ENCODE measurements around the gene PNPT1.

PNPT1 gene

DNA sequence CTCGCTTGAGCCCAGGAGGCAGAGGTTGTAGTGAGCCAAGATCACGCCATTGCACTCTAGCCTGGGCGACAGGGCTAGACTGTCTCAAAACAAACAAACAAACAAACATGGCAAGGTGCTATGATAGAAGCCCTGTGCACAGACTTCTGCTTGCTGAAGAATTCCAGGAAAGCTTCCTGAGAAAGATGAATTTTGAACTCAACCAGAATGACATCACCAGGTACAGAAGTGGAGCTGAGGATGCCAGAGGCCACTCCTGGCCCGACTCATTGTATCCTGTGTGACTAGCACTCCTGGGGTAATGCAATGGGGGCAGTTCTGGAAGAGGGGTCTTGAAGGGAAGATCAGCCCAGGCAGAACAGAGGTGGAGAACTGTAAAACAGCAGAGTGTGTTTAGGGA, 22.0 kb upstream of the PNPT1 start:
- no peak for TF ChIP-seq FOXP2 (optimal IDR thresholded peaks at IDR 0.05; ENCODE audit: borderline replicate concordance, extremely low read depth, extremely low read length, insufficient read depth)
- no peak for TF ChIP-seq POLR2AphosphoS5 (IDR thresholded peaks at IDR 0.05; ENCODE audit: low read depth, low read length)
- no peak for TF ChIP-seq TAF1 (IDR thresholded peaks at IDR 0.05; ENCODE audit: borderline replicate concordance, insufficient read depth, low read length)
- TF ChIP-seq SIN3A (IDR thresholded peaks at IDR 0.05; ENCODE audit: borderline replicate concordance, insufficient read depth, low read length) = no peak

- TF ChIP-seq TAF1 (IDR thresholded peaks at IDR 0.05; ENCODE audit: borderline replicate concordance, insufficient read depth, low read length) (no peak), FOXP2 (optimal IDR thresholded peaks at IDR 0.05; ENCODE audit: borderline replicate concordance, extremely low read depth, extremely low read length, insufficient read depth) (no peak), POLR2AphosphoS5 (IDR thresholded peaks at IDR 0.05; ENCODE audit: low read depth, low read length) (no peak), SIN3A (IDR thresholded peaks at IDR 0.05; ENCODE audit: borderline replicate concordance, insufficient read depth, low read length) (no peak)
- TF ChIP-seq, protein P1, sequence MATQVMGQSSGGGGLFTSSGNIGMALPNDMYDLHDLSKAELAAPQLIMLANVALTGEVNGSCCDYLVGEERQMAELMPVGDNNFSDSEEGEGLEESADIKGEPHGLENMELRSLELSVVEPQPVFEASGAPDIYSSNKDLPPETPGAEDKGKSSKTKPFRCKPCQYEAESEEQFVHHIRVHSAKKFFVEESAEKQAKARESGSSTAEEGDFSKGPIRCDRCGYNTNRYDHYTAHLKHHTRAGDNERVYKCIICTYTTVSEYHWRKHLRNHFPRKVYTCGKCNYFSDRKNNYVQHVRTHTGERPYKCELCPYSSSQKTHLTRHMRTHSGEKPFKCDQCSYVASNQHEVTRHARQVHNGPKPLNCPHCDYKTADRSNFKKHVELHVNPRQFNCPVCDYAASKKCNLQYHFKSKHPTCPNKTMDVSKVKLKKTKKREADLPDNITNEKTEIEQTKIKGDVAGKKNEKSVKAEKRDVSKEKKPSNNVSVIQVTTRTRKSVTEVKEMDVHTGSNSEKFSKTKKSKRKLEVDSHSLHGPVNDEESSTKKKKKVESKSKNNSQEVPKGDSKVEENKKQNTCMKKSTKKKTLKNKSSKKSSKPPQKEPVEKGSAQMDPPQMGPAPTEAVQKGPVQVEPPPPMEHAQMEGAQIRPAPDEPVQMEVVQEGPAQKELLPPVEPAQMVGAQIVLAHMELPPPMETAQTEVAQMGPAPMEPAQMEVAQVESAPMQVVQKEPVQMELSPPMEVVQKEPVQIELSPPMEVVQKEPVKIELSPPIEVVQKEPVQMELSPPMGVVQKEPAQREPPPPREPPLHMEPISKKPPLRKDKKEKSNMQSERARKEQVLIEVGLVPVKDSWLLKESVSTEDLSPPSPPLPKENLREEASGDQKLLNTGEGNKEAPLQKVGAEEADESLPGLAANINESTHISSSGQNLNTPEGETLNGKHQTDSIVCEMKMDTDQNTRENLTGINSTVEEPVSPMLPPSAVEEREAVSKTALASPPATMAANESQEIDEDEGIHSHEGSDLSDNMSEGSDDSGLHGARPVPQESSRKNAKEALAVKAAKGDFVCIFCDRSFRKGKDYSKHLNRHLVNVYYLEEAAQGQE (IDR thresholded peaks at IDR 0.05; ENCODE audit: insufficient read depth in 1 of 2, low read depth in 2 of 2, low read length in 2 of 2) = no peak
These were observed 18.9 kb upstream of the PNPT1 start for GRCh38 chr2:55712477-55713060.

- no peak for TF ChIP-seq TAF1 (IDR thresholded peaks at IDR 0.05; ENCODE audit: borderline replicate concordance, insufficient read depth, low read length)
- TF ChIP-seq FOXP2 (optimal IDR thresholded peaks at IDR 0.05; ENCODE audit: borderline replicate concordance, extremely low read depth, extremely low read length, insufficient read depth) = no peak
- TF ChIP-seq, protein P1 (IDR thresholded peaks at IDR 0.05; ENCODE audit: insufficient read depth in 1 of 2, low read depth in 2 of 2, low read length in 2 of 2) = no peak
- TF ChIP-seq POLR2AphosphoS5 (IDR thresholded peaks at IDR 0.05; ENCODE audit: low read depth, low read length) = no peak
- no peak for TF ChIP-seq SIN3A (IDR thresholded peaks at IDR 0.05; ENCODE audit: borderline replicate concordance, insufficient read depth, low read length)
These were observed 16.4 kb upstream of the PNPT1 start for GRCh38 chr2:55710025-55710424.

- TF ChIP-seq TAF1 (IDR thresholded peaks at IDR 0.05; ENCODE audit: borderline replicate concordance, insufficient read depth, low read length) (no peak), FOXP2 (optimal IDR thresholded peaks at IDR 0.05; ENCODE audit: borderline replicate concordance, extremely low read depth, extremely low read length, insufficient read depth) (no peak), POLR2AphosphoS5 (IDR thresholded peaks at IDR 0.05; ENCODE audit: low read depth, low read length) (no peak), SIN3A (IDR thresholded peaks at IDR 0.05; ENCODE audit: borderline replicate concordance, insufficient read depth, low read length) (no peak)
- TF ChIP-seq, protein P1 (IDR thresholded peaks at IDR 0.05; ENCODE audit: insufficient read depth in 1 of 2, low read depth in 2 of 2, low read length in 2 of 2) = no peak
These were observed 14.1 kb upstream of the PNPT1 start for GRCh38 chr2:55707751-55708150.

- TF ChIP-seq, protein P1 (IDR thresholded peaks at IDR 0.05; ENCODE audit: insufficient read depth in 1 of 2, low read depth in 2 of 2, low read length in 2 of 2) = no peak
- TF ChIP-seq SIN3A (IDR thresholded peaks at IDR 0.05; ENCODE audit: borderline replicate concordance, insufficient read depth, low read length) (no peak), FOXP2 (optimal IDR thresholded peaks at IDR 0.05; ENCODE audit: borderline replicate concordance, extremely low read depth, extremely low read length, insufficient read depth) (no peak)
These were observed 11.5 kb upstream of the PNPT1 start for GRCh38 chr2:55705027-55705653.

All from PFSK-1 (cell line).